ENCODE data around the gene NPSR1.
A peak's percentile ranks its signal among the peaks of the same experiment; 100 is the strongest.
"Not testable (repeated sequence)": the region's sequence is repeated elsewhere in the genome, so short reads cannot be mapped to it uniquely, and the experiment has no call there.

Gene NPSR1

GRCh38 chr7:34806831-34807230 lies 148.8 kb downstream of the NPSR1 start:
- TF ChIP-seq CTCF (IDR thresholded peaks at IDR 0.05; ENCODE audit: insufficient read depth, low read depth, low read length, missing control alignments), result no peak
- DNase-seq (ENCODE audit: low read depth), result no peak
- no peak overlapping the region for H3K4me3 ChIP-seq (ENCODE audit: low read depth, low read length)

- no peak for TF ChIP-seq CTCF (IDR thresholded peaks at IDR 0.05; ENCODE audit: insufficient read depth, low read depth, low read length, missing control alignments)
- H3K4me3 ChIP-seq (ENCODE audit: low read depth, low read length), result no peak overlapping the region
- DNase-seq (ENCODE audit: low read depth), result no peak
These were observed 149.7 kb downstream of the NPSR1 start for GRCh38 chr7:34807548-34808340.

GRCh38 chr7:34814203-34814842 lies 156.3 kb downstream of the NPSR1 start:
- not testable (repeated sequence) for H3K4me3 ChIP-seq (ENCODE audit: low read depth, low read length); DNase-seq (ENCODE audit: low read depth)

- H3K4me3 ChIP-seq (ENCODE audit: low read depth, low read length), result no peak overlapping the region
- no peak for DNase-seq (ENCODE audit: low read depth)
- TF ChIP-seq CTCF (IDR thresholded peaks at IDR 0.05; ENCODE audit: insufficient read depth, low read depth, low read length, missing control alignments), result no peak
These were observed 164.0 kb downstream of the NPSR1 start for GRCh38 chr7:34821932-34822558.

GRCh38 chr7:34823650-34824258 lies 165.7 kb downstream of the NPSR1 start:
- peak; percentile 62 for DNase-seq (ENCODE audit: low read depth)
- TF ChIP-seq CTCF (IDR thresholded peaks at IDR 0.05; ENCODE audit: insufficient read depth, low read depth, low read length, missing control alignments), result peak; percentile 72
- no peak overlapping the region for H3K4me3 ChIP-seq (ENCODE audit: low read depth, low read length)

GRCh38 chr7:34825221-34825620 lies 167.2 kb downstream of the NPSR1 start:
- DNase-seq (ENCODE audit: low read depth), result no peak
- no peak for TF ChIP-seq CTCF (IDR thresholded peaks at IDR 0.05; ENCODE audit: insufficient read depth, low read depth, low read length, missing control alignments)
- H3K4me3 ChIP-seq (ENCODE audit: low read depth, low read length), result no peak overlapping the region

GRCh38 chr7:34830390-34830789 lies 172.4 kb downstream of the NPSR1 start:
- TF ChIP-seq CTCF (IDR thresholded peaks at IDR 0.05; ENCODE audit: insufficient read depth, low read depth, low read length, missing control alignments), result no peak
- no peak for DNase-seq (ENCODE audit: low read depth)
- H3K4me3 ChIP-seq (ENCODE audit: low read depth, low read length), result no peak overlapping the region

All from GM12865 (cell line).